ENCODE measurements around the gene PLPP4. TPM values are rescaled to one million over a fixed set of nuclear protein-coding genes. Genes with fewer than 3 reads are reported as not detected.

PLPP4 gene
- total and polyA plus RNA-seq, 2 experiments from 2014 or later = 0.74 to 1.0 TPM

GRCh38 chr10:120587061-120587460 is 130.0 kb downstream of the PLPP4 start:
- no peak overlapping the region for H3K4me3 ChIP-seq
- H3K4me1 ChIP-seq (ENCODE audit: low read depth) = no peaks in the 10 kb centered on the region
- no peak for TF ChIP-seq CTCF (IDR thresholded peaks at IDR 0.05; ENCODE audit: low read depth, low read length)
- no peak overlapping the region for H3K27ac ChIP-seq
- no peaks in the 10 kb centered on the region for H3K9me3 ChIP-seq (ENCODE audit: low read depth)
- no peaks in the 10 kb centered on the region for H3K27me3 ChIP-seq
- no peaks in the 10 kb centered on the region for H3K36me3 ChIP-seq
- no peak for DNase-seq (ENCODE audit: low read depth in 1 of 2, low spot score in 1 of 2)

GRCh38 chr10:120588311-120588710 is 131.3 kb downstream of the PLPP4 start:
- Histone ChIP-seq H3K27ac (no peak overlapping the region), H3K27me3 (no peaks in the 10 kb centered on the region), H3K36me3 (no peaks in the 10 kb centered on the region), H3K4me3 (no peak overlapping the region), H3K9me3 (ENCODE audit: low read depth) (no peaks in the 10 kb centered on the region), H3K4me1 (ENCODE audit: low read depth) (no peaks in the 10 kb centered on the region)
- DNase-seq (ENCODE audit: low read depth in 1 of 2, low spot score in 1 of 2) = no peak
- TF ChIP-seq CTCF (IDR thresholded peaks at IDR 0.05; ENCODE audit: low read depth, low read length) = no peak

GRCh38 chr10:120593693-120594092 is 136.7 kb downstream of the PLPP4 start:
- Histone ChIP-seq H3K27me3 (no peaks in the 10 kb centered on the region), H3K36me3 (no peaks in the 10 kb centered on the region), H3K27ac (no peak overlapping the region), H3K9me3 (ENCODE audit: low read depth) (no peaks in the 10 kb centered on the region), H3K4me1 (ENCODE audit: low read depth) (no peaks in the 10 kb centered on the region), H3K4me3 (no peak overlapping the region)
- DNase-seq (ENCODE audit: low read depth in 1 of 2, low spot score in 1 of 2) = no peak
- TF ChIP-seq CTCF (IDR thresholded peaks at IDR 0.05; ENCODE audit: low read depth, low read length) = no peak

GRCh38 chr10:120597902-120598301 is 140.9 kb downstream of the PLPP4 start:
- no peak for DNase-seq (ENCODE audit: low read depth in 1 of 2, low spot score in 1 of 2)
- Histone ChIP-seq H3K4me1 (ENCODE audit: low read depth) (no peaks in the 10 kb centered on the region), H3K27me3 (no peaks in the 10 kb centered on the region), H3K36me3 (no peaks in the 10 kb centered on the region), H3K9me3 (ENCODE audit: low read depth) (no peaks in the 10 kb centered on the region), H3K4me3 (no peak overlapping the region), H3K27ac (no peak overlapping the region)
- TF ChIP-seq CTCF (IDR thresholded peaks at IDR 0.05; ENCODE audit: low read depth, low read length) = no peak

GRCh38 chr10:120598386-120598785 is 141.4 kb downstream of the PLPP4 start:
- no peaks in the 10 kb centered on the region for H3K36me3 ChIP-seq
- TF ChIP-seq CTCF (IDR thresholded peaks at IDR 0.05; ENCODE audit: low read depth, low read length) = no peak
- no peaks in the 10 kb centered on the region for H3K4me1 ChIP-seq (ENCODE audit: low read depth)
- H3K4me3 ChIP-seq = no peak overlapping the region
- DNase-seq (ENCODE audit: low read depth in 1 of 2, low spot score in 1 of 2) = no peak
- no peaks in the 10 kb centered on the region for H3K9me3 ChIP-seq (ENCODE audit: low read depth)
- H3K27me3 ChIP-seq = no peaks in the 10 kb centered on the region
- no peak overlapping the region for H3K27ac ChIP-seq

- DNase-seq (ENCODE audit: low read depth in 1 of 2, low spot score in 1 of 2) = no peak
- Histone ChIP-seq H3K27ac (no peak overlapping the region), H3K9me3 (ENCODE audit: low read depth) (no peaks in the 10 kb centered on the region), H3K4me1 (ENCODE audit: low read depth) (no peaks in the 10 kb centered on the region), H3K4me3 (no peak overlapping the region), H3K27me3 (no peaks in the 10 kb centered on the region), H3K36me3 (no peaks in the 10 kb centered on the region)
- TF ChIP-seq CTCF (IDR thresholded peaks at IDR 0.05; ENCODE audit: low read depth, low read length) = no peak
These were observed 142.2 kb downstream of the PLPP4 start for GRCh38 chr10:120599200-120599724.

All from cardiac muscle cell (in vitro differentiated cells and primary cell).